Measurements from ENCODE around the gene SEMA5B.

SEMA5B gene

GRCh38 chr3:122985539-122985938, 42.0 kb downstream of the SEMA5B start:
- DNase-seq (ENCODE audit: low read depth): no peak
- TF ChIP-seq CTCF (conservative IDR thresholded peaks at IDR 0.05; ENCODE audit: low read depth, low read length): no peak
- no peak overlapping the region for H3K4me3 ChIP-seq (ENCODE audit: low read length)

- no peak for DNase-seq (ENCODE audit: low read depth)
- TF ChIP-seq CTCF (conservative IDR thresholded peaks at IDR 0.05; ENCODE audit: low read depth, low read length): no peak
These were observed 42.9 kb downstream of the SEMA5B start for GRCh38 chr3:122984650-122985049.

GRCh38 chr3:122984007-122984406, 43.6 kb downstream of the SEMA5B start:
- no peak overlapping the region for H3K4me3 ChIP-seq (ENCODE audit: low read length)
- TF ChIP-seq CTCF (conservative IDR thresholded peaks at IDR 0.05; ENCODE audit: low read depth, low read length): no peak
- DNase-seq (ENCODE audit: low read depth): no peak

More at GRCh38 chr3:122984650-122985049, 42.9 kb downstream of the SEMA5B start:
- H3K4me3 ChIP-seq (ENCODE audit: low read length): no peak overlapping the region

- no peak for DNase-seq (ENCODE audit: low read depth)
These were observed 45.1 kb downstream of the SEMA5B start for GRCh38 chr3:122982216-122983185.

GRCh38 chr3:122979211-122979610, 48.4 kb downstream of the SEMA5B start:
- TF ChIP-seq CTCF (conservative IDR thresholded peaks at IDR 0.05; ENCODE audit: low read depth, low read length): no peak
- no peak for DNase-seq (ENCODE audit: low read depth)
- no peak overlapping the region for H3K4me3 ChIP-seq (ENCODE audit: low read length)

More at GRCh38 chr3:122982216-122983185, 45.1 kb downstream of the SEMA5B start:
- H3K4me3 ChIP-seq (ENCODE audit: low read length): no peak overlapping the region
- TF ChIP-seq CTCF (conservative IDR thresholded peaks at IDR 0.05; ENCODE audit: low read depth, low read length): peak; percentile 19

- no peak for TF ChIP-seq CTCF (conservative IDR thresholded peaks at IDR 0.05; ENCODE audit: low read depth, low read length)
- no peak for DNase-seq (ENCODE audit: low read depth)
- no peak overlapping the region for H3K4me3 ChIP-seq (ENCODE audit: low read length)
These were observed 49.0 kb downstream of the SEMA5B start for GRCh38 chr3:122978569-122978968.

Measured in retinal pigment epithelial cell (primary cell).